Peyer's patch (tissue), 4 donors: Measurements from ENCODE around the gene B4GALT5.

Experiments
- POLR2A ChIP-seq, 2 donors: fragments of 450-650 bp; IDR thresholded peaks; one replicate each; pipeline ENCODE4 v1.5.1; 2017; ENCODE audit warnings: antibody characterized with exemption in 2 of 2, mild to moderate bottlenecking in 2 of 2, moderate library complexity in 2 of 2
- TF ChIP-seq, protein P1 (sequence below), 6 experiments: fragments of 450-650 bp in 4 of 6; fragments of 200-600 bp in 2 of 6; sonication (generic) in 1 of 6; IDR thresholded peaks; one replicate each; pipeline ENCODE4 v1.5.1; 2017 to 2019; ENCODE audit warnings: antibody characterized with exemption in 6 of 6, mild to moderate bottlenecking in 3 of 6, moderate library complexity in 1 of 6

DNA sequence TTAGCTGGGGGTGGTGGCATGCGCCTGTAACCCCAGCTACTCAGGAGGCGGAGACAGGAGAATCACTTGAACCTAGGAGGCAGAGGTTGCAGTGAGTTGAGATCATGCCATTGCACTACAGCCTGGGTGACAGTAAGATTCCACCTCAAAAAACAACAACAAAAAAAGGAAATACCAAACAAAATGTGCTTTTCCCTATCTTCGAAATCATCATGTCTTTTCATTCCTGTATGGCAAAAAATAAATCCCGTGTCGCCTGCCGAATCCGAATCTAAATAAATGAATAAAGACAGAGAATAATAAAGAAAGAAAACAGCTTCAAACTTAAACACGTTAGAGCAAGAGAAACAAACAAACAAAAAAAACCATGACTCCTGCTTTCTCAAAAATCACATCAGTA lies 11.8 kb downstream of the B4GALT5 start:
- TF ChIP-seq, protein P1, sequence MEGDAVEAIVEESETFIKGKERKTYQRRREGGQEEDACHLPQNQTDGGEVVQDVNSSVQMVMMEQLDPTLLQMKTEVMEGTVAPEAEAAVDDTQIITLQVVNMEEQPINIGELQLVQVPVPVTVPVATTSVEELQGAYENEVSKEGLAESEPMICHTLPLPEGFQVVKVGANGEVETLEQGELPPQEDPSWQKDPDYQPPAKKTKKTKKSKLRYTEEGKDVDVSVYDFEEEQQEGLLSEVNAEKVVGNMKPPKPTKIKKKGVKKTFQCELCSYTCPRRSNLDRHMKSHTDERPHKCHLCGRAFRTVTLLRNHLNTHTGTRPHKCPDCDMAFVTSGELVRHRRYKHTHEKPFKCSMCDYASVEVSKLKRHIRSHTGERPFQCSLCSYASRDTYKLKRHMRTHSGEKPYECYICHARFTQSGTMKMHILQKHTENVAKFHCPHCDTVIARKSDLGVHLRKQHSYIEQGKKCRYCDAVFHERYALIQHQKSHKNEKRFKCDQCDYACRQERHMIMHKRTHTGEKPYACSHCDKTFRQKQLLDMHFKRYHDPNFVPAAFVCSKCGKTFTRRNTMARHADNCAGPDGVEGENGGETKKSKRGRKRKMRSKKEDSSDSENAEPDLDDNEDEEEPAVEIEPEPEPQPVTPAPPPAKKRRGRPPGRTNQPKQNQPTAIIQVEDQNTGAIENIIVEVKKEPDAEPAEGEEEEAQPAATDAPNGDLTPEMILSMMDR (IDR thresholded peaks at IDR 0.05): no peak
- no peak for TF ChIP-seq POLR2A (IDR thresholded peaks at IDR 0.05)
